Adrenal gland (tissue), 5 donors: ENCODE measurements around the gene GABBR1.

Experiments
- CTCF ChIP-seq, 6 experiments: fragments of 450-650 bp in 4 of 6; fragments of 200-600 bp in 2 of 6; sonication (generic) in 1 of 6; IDR thresholded peaks; 1 replicate in 5 of 6; 2 replicates in 1 of 6; pipeline versions ENCODE4 v1.5.1 to v1.8.0; 2016 to 2021; ENCODE audit warnings: antibody characterized with exemption in 6 of 6, mild to moderate bottlenecking in 2 of 6, moderate library complexity in 1 of 6
- POLR2A ChIP-seq, 2 donors: fragments of 450-650 bp; IDR thresholded peaks; one replicate each; pipeline ENCODE4 v1.6.1; 2017; ENCODE audit warnings: antibody characterized with exemption in 2 of 2, mild to moderate bottlenecking in 2 of 2, moderate library complexity in 1 of 2
- donor health status: DM: no; HTN: no; CAD: no.

DNA sequence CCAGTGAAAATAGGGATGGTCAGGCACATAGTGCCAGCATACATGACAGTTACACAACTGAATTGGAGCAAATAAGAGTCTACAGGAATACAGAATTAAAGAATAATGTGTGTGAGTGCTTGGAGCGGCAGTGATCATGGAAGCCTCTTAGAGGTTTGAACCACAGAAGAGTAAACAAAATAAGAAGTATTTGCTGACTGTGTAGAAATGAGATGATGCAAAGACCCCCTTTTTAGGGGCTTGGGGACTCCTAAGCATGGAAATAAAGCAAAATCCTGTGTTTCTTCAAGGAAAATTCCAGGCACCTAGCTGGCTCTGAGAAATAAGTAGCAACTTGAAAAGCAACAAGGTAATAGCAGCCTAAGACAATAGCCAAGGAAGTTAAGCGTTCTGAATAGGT lies 41.3 kb downstream of the GABBR1 start:
- TF ChIP-seq CTCF (IDR thresholded peaks at IDR 0.05): no peak
- TF ChIP-seq POLR2A (IDR thresholded peaks at IDR 0.05): no peak
